Activated T-helper 1 cell treated with anti-CD3 and anti-CD28 coated beads, Interleukin-12 subunit alpha, Interleukin-12 subunit beta, Interleukin-2, Interleukin-4 antibody, amounts not matched to agents 30 ng/mL and 10 ng/mL and 1 ng/mL, durations not matched to agents 14 hours and 24 hours and 36 hours (primary cell): ENCODE results near the gene DIS3L2. TPM values are rescaled to one million over a fixed set of nuclear protein-coding genes. Genes with fewer than 3 reads are reported as not detected.

Experiments
- DNase-seq: peaks from one replicate; pipeline ENCODE4 v3.0.0; 2021; ENCODE audit warnings: low spot score
- H3K27ac Mint-ChIP-seq: one replicate; pipeline ENCODE4 v1.8.0; 2021; ENCODE audit warnings: mild to moderate bottlenecking, mixed read lengths
- H3K27me3 Mint-ChIP-seq: one replicate; pipeline ENCODE4 v1.8.0; 2022; ENCODE audit warnings: mild to moderate bottlenecking, moderate library complexity, mixed read lengths; ENCODE audit not compliant: insufficient read depth
- H3K36me3 Mint-ChIP-seq: one replicate; pipeline ENCODE4 v1.8.0; 2021; ENCODE audit warnings: low read depth, mixed read lengths
- H3K4me1 Mint-ChIP-seq: one replicate; pipeline ENCODE4 v1.8.0; 2021; ENCODE audit warnings: low read depth, mixed read lengths
- H3K4me3 Mint-ChIP-seq: one replicate; pipeline ENCODE4 v1.8.0; 2021; ENCODE audit warnings: mild to moderate bottlenecking, moderate library complexity, mixed read lengths
- H3K9me3 Mint-ChIP-seq: one replicate; pipeline ENCODE4 v1.8.0; 2021; ENCODE audit warnings: mixed read lengths
- intact Hi-C: fragments of 100-400 bp; cut with micrococcal nuclease; formaldehyde crosslinking; loops from one replicate; pipeline ENCODE4 v1.15.1; 2024
- total RNA-seq: library from RNA; stranded (reverse); gene quantifications from 2 replicates; pipeline ENCODE4 v1.2.3, GENCODE V29; 2022

DIS3L2 gene
- total RNA-seq, 1 donor from 2014 or later, result 27.9 TPM

DNA sequence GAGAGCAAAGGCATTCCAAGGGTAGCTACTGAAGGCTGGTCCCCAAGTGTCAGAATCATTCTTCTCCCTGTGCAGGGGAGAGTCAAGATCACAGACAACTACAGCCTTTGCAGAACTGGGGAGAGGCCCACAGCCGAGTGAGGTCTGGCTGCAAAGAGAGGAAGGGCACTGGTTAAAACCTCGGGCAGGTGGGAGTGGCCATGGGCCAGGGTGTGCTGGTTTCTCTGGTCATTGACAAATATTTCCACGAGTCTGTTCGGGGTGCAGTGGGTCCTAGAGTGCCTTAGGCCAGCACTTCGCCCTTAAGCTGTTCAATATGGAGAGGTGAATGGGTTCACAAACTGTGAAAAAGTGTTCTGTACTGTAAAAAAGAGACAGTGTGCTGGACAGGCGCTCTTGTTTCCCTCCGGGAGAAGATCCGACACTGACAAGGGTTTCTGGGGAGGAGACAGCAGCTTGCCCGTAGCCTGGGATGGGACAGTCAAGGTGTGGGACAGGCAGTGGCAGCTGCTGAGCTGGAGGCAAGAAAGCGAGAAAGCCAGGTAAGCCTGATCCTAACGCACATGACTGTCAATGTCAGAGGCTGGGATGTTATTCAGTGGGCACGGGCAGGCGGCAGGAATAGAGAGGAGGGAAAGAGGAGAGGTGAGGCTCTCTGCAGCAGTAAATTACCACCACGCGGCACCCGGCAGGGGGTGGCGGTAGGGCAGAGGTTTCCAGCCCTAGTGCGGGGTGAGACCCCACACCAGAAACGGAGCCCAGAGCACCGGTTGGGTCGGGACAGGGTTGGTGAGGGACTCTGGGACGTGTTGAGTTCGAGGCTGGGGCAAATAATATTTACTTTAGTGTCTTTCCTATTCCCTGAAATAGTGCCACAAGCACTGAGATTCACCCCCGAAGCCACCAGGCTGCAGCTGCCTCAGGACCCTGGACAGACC lies 37.3 kb upstream of the DIS3L2 start:
- Mint-ChIP-seq H3K27me3 (peaks cover 42% of the 10 kb centered on the region), H3K4me3 (peak overlapping the region; percentile 59), H3K4me1 (no peaks in the 10 kb centered on the region), H3K9me3 (no peaks in the 10 kb centered on the region), H3K36me3 (no peaks in the 10 kb centered on the region), H3K27ac (no peak overlapping the region)
- intact Hi-C loops, result loop anchor here (10.0 kb wide), 1 partner anchor 601 kb away; the partner anchor contains the start of genes CHRND and PRSS56
- no peak for DNase-seq

DNA sequence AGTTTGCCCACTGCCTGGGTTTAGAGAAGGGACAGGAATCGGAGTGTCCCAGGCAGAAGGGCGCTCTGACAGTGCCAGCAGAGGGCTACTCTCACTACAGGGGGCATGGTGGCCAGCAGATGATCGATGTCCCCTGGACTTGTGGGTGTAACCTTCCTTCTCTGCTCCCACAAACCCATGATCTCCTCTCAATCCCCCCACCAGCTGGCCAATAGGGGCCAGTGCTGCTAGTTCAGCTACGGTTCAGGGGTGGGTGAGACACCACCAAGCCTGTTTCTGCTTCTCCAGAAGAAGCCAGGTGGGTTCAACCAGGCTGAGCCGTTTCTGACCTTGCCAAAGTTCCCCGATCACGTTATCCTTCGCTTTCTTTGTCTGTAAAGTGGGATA lies 36.6 kb upstream of the DIS3L2 start:
- intact Hi-C loops, result loop anchor here (1.0 to 10.0 kb wide), 5 partner anchors 217 to 600 kb away; partner anchors contain the start of genes CHRND and PRSS56
- H3K36me3 Mint-ChIP-seq, result no peaks in the 10 kb centered on the region
- H3K27me3 Mint-ChIP-seq, result peaks cover 49% of the 10 kb centered on the region

DNA sequence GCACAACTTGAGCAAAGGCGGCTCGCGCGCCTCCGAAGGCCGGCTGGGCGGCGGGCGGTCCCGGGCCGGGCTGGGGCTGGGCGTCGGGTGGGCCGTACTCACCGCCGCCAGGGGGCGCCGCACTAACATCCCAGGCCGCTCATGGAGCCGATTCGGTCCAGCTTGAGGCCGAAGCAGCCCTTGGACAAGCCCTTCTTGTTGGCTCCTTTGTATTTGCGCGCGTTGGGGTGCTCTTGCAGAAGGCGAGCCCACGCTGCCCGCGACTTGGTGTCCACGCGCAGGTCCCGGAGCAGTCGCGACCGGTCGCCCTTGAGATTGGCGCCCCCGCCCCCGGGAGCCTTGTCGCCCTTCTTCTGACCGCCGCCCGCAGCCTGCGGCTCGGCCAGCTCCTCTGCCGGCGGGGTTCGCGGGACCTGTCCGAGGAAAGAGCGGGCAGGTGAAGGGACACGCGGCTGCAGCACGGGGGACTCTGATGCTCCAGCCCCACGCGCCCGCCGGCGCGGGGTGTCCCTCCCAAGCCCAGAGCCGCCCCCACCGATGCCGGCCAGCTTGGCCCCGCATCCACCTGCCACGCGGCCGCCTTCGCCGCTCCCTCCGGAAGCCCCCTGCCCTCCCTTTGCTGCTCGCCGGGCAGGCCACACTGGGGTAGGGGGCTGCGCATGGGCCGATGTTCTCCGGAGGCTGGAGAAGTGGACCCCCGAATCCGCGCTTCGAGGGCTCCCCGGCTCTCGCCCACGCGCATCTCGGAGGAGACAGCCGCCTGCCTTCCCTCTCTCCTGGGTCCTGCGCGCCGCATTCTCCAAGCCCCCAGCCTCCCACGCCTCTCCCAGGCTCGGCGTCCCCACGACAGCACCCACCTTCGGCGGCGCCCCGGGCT lies 36.0 kb upstream of the DIS3L2 start:
- no peaks in the 10 kb centered on the region for H3K4me1 Mint-ChIP-seq
- H3K4me3 Mint-ChIP-seq, result no peak overlapping the region
- DNase-seq, result peak; percentile 54
- no peaks in the 10 kb centered on the region for H3K36me3 Mint-ChIP-seq
- H3K27me3 Mint-ChIP-seq, result peaks cover 49% of the 10 kb centered on the region
- no peak overlapping the region for H3K27ac Mint-ChIP-seq
- intact Hi-C loops, result loop anchor here (1.0 to 10.0 kb wide), 6 partner anchors 217 to 599 kb away; partner anchors contain the start of genes CHRND and PRSS56
- H3K9me3 Mint-ChIP-seq, result no peaks in the 10 kb centered on the region

More for the DNA sequence above, 36.6 kb upstream of the DIS3L2 start:
- no peaks in the 10 kb centered on the region for H3K4me1 Mint-ChIP-seq
- H3K4me3 Mint-ChIP-seq, result peak overlapping the region; percentile 59
- no peaks in the 10 kb centered on the region for H3K9me3 Mint-ChIP-seq
- DNase-seq, result no peak
- H3K27ac Mint-ChIP-seq, result no peak overlapping the region

DNA sequence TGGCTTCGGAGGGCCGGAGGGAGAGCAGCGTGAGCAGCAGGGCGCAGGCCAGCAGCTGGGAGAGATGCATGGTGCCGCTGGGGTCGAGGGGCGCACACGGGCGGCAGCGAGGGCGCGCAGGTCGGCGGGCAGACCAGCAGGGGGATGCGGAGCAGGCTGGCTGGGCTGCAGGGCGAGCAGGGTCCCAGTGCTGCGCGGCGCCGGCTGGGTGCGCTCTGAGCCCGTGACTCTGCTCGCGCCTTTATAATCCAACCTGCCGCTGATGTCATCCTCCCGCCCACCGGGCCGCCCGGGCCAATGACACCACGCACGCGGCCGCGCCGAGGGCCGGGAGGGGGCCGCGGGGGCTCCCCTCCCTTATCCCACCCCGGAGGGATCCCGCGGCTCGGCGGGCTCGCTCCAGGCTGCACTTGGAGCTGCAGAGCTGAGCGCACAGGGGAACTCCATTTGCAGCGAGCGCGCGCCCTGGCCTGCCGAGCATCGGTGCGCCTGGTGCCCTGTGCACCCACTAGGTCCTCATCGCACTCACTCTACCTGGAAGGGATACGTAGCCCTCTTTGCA lies 35.3 kb upstream of the DIS3L2 start, which contains the start of gene NPPC:
Gene NPPC, minus strand, starts transcription at position 217 of the 562 bp plus-strand sequence. Its CDS starts 147 bp downstream, at position 70.
- Mint-ChIP-seq H3K4me1 (no peaks in the 10 kb centered on the region), H3K36me3 (no peaks in the 10 kb centered on the region), H3K9me3 (no peaks in the 10 kb centered on the region), H3K27me3 (peaks cover 51% of the 10 kb centered on the region), H3K4me3 (peak within 1 kb of the TSS; percentile 57), H3K27ac (no peak within 1 kb of the TSS)
- DNase-seq, result peak; percentile 19
- intact Hi-C loops, result loop anchor here (1.0 to 10.0 kb wide), 3 partner anchors 306 to 599 kb away; partner anchors contain the start of genes CHRND and PRSS56

DNA sequence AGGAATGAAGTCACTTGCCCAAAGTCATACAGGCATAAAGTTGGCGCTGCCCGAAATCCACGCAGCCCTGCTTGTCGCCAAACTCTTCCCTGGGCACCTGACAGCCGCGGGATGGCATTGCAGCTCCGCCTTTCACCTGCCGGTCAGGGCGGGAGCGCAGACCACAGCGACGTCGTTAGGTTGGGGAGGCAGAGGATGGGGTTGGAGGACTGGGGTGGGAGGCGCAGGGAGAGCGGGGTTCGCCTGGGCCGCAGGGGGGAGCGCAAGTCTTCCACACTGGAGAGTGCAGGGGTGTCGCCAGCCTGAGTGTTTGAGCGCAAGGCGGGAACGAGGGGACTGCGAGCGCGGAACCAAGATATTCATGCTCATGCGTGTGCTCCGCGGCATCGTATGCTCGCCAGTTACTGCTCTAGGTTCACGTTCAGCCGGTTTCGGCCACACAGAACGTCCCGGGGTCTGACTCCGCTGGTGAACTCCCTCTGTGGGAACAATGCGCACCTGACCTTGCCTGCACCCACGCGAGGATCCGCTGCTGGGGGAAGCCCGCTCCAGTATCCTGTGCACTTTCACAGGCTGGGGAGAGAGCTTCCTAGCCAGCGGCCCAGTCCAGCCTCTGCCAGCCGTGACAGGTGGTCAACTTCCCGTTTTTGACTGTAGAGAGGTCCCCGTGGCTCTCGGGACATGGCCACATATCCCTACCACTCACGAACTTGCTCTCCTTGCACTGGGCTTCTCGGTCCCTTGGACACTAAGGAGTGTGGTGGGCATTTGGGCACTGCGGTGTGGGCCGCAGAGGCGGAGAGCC lies 34.5 kb upstream of the DIS3L2 start:
- Mint-ChIP-seq H3K27me3 (peaks cover 51% of the 10 kb centered on the region), H3K36me3 (no peaks in the 10 kb centered on the region), H3K27ac (no peak overlapping the region), H3K9me3 (no peaks in the 10 kb centered on the region), H3K4me1 (no peaks in the 10 kb centered on the region), H3K4me3 (peak overlapping the region; percentile 57)
- intact Hi-C loops, result loop anchor here (1.0 to 10.0 kb wide), 3 partner anchors 305 to 598 kb away; partner anchors contain the start of genes CHRND and PRSS56
- no peak for DNase-seq

DNA sequence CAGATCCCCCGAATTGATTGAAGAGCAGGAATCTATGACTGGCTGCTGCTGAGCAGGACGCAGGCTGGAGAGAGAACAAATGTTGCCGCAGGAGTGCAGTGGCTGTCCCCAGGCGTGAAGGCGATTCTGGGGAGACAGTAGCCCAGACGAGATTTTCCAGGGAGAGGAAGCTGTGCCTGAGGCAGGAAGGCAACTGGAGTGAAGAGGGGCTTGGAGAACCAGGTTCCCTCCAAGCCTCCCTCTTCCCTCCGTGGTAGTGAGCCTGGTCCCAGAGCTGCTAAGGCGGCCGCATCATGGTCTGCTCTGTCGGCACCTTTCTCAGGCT lies 34.0 kb upstream of the DIS3L2 start:
- H3K27me3 Mint-ChIP-seq, result peaks cover 51% of the 10 kb centered on the region
- no peak for DNase-seq
- no peaks in the 10 kb centered on the region for H3K9me3 Mint-ChIP-seq
- intact Hi-C loops, result loop anchor here (5.0 to 10.0 kb wide), 2 partner anchors 305 to 597 kb away; partner anchors contain the start of genes CHRND and PRSS56
- H3K4me3 Mint-ChIP-seq, result no peak overlapping the region
- H3K36me3 Mint-ChIP-seq, result no peaks in the 10 kb centered on the region
- no peak overlapping the region for H3K27ac Mint-ChIP-seq
- H3K4me1 Mint-ChIP-seq, result no peaks in the 10 kb centered on the region

DNA sequence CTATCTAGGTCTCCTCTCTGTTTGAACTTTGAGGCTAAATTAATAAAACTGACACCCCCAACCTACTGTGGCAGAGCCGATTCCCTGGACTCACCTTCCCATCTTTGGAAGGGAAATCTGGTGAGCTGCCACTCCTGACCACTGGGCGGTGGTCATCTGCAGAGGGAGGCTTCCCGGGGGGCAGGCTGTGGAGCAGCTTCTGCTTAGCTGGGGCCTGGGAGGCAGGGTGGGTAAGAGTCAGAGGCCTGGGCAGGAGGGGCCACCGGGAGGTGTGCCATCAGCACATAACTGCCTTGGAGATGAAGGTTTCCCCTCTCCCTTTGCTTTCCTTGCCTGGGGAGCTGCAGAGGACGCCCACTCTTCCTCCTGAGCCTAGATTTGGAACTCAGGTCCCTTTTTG lies 33.0 kb upstream of the DIS3L2 start:
- intact Hi-C loops, result loop anchor here (5.0 to 10.0 kb wide), 2 partner anchors 304 to 596 kb away; partner anchors contain the start of genes CHRND and PRSS56
- Mint-ChIP-seq H3K36me3 (no peaks in the 10 kb centered on the region), H3K4me1 (no peaks in the 10 kb centered on the region), H3K9me3 (no peaks in the 10 kb centered on the region), H3K4me3 (no peak overlapping the region), H3K27me3 (peaks cover 53% of the 10 kb centered on the region), H3K27ac (no peak overlapping the region)
- DNase-seq, result no peak

DNA sequence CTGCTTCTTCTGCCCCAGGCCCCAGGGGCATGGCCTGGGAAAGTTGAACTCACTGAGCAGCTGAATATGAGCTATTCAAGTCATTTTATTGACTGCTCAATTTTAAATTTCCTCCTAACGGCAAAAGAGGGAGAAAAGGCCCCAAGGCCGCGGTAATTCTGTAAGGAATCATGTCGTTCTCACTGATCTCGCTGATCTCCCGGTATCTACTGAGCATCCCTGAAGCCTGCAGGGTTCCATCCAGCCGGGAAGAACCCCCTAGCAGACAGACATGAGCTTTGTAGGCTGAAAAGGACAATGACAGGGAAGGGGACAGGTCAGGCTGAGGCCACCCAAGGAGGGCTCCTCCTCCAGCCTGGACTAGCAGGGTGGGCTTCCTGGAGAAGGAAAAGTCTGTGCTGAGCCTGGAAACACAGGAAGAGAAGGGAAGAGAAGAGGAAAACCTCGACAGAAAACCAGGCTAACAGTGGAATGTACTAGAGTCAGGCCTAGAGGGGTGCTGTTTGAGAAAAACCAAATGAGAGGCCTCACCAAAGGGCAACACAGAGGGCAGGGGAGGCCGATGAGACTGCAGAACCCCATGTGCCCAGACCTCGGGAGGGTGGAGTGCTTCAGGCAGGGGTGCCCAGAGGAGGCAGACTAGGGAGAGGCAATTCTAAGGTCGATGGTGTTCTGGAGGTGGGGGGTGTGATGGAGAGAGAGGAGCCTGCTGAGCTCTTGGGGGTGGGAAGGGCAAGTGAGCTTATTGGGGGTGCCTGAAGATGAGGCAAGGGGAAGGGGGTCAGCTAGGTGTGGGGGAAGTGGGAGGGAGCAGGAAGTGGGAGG lies 32.4 kb upstream of the DIS3L2 start:
- H3K36me3 Mint-ChIP-seq, result no peaks in the 10 kb centered on the region
- no peak for DNase-seq
- intact Hi-C loops, result loop anchor here (5.0 to 10.0 kb wide), 2 partner anchors 303 to 596 kb away; partner anchors contain the start of genes CHRND and PRSS56
- no peaks in the 10 kb centered on the region for H3K9me3 Mint-ChIP-seq
- H3K4me1 Mint-ChIP-seq, result no peaks in the 10 kb centered on the region
- no peak overlapping the region for H3K27ac Mint-ChIP-seq
- H3K27me3 Mint-ChIP-seq, result peaks cover 47% of the 10 kb centered on the region
- no peak overlapping the region for H3K4me3 Mint-ChIP-seq

DNA sequence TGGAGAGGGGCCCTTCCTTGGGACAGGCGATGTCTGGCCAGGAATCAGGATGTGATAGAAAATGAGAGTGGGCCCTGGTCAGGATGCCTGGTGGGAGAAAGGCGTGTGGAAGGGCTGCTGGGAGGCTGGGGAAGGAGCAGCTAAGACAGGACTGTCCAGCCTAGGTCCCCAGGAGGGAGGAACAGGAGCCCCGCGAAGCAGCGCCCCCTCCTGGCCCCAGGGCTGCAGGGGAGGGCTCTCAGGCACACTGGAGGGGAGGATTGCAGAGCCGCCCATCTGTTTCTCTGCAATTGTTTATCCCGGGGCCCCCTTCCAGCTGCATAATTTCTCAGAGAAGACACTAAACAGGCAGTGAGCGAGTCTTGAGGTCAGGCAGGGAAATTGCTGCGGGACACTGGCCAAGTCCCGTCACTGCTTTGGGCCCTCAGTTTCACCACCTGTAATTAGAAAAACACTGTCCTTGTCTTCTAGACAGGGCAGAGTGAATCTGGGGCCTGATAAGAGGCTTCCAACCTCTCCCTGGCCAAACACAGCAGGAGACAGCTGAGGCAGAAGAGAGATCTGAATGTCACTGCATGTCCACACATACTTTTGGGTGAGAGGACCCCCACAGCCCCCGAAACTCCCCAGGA lies 31.4 kb upstream of the DIS3L2 start:
- Mint-ChIP-seq H3K4me3 (no peak overlapping the region), H3K4me1 (no peaks in the 10 kb centered on the region), H3K27me3 (peaks cover 38% of the 10 kb centered on the region), H3K27ac (no peak overlapping the region), H3K36me3 (no peaks in the 10 kb centered on the region), H3K9me3 (no peaks in the 10 kb centered on the region)
- DNase-seq, result no peak
- intact Hi-C loops, result loop anchor here (5.0 to 10.0 kb wide), 2 partner anchors 302 to 595 kb away; partner anchors contain the start of genes CHRND and PRSS56

DNA sequence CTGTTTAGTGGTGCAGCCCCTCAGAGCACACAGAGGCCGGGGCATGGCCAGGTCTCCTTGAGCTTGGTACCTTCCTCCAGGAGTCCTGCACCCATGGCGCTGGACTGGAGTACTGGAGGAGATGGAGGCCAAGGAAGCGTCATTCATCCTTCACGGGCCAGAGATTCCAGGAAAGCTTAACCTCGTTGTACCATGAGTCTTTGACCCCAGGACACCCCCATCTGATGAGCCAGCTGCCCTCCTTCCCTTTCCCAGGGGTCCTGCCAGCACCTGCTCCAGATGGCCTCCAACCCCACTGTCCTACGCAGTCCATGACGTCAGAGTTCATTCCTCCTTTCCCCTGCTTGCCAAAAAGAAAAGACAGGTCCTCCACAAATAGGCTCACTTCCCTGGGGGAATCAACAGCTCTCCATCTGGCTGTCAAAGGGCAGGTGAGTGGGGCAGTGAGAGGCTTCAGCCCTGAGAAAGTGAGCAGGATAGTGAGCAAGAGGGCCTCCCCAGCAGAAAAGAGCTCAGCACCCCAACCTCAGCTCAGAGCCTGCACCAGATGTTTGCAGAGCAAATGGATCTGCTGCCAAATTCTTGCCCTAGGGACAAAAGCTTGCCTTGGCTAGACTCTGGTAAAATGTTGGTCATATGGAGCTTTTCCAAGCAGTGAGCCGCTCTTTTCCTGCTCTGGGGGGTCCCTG lies 30.8 kb upstream of the DIS3L2 start:
- Mint-ChIP-seq H3K4me1 (no peaks in the 10 kb centered on the region), H3K9me3 (no peaks in the 10 kb centered on the region), H3K4me3 (no peak overlapping the region), H3K36me3 (no peaks in the 10 kb centered on the region), H3K27me3 (peaks cover 38% of the 10 kb centered on the region), H3K27ac (no peak overlapping the region)
- no peak for DNase-seq
- intact Hi-C loops, result no loop called here
